MCF 10A (cell line): ENCODE measurements around the gene LMX1B. TPM values are rescaled to one million over a fixed set of nuclear protein-coding genes. Genes with fewer than 3 reads are reported as not detected.
A peak's percentile ranks its signal among the peaks of the same experiment; 100 is the strongest.

Experiments used
- BruUV-seq: library from RNA; stranded (reverse); fragments of 400-500 nt; replicated peaks from 2 replicates; lab custom pipeline; 2021; lab: Mats Ljungman, UMichigan
- CTCF ChIA-PET: fragments of 300-600 bp; sonication (Branson Sonifier 250); formaldehyde crosslinking; extraction: SDS; loops from one replicate; lab custom pipeline; 2021; ENCODE audit warnings: antibody characterized with exemption, inconsistent platforms; lab: Yijun Ruan, JAX
- POLR2A ChIA-PET: fragments of 300-600, 350-650 bp; sonication (Branson Sonifier 250); formaldehyde crosslinking; extraction: SDS; loops from one replicate; lab custom pipeline; 2020; ENCODE audit warnings: antibody characterized with exemption, inconsistent platforms; lab: Yijun Ruan, JAX
- DNase-seq: peaks from one replicate; pipeline ENCODE4 v3.0.0-alpha.2; 2018; ENCODE audit not compliant: unreplicated experiment
- H3K27ac Mint-ChIP-seq: one replicate; pipeline ENCODE4 v1.8.0; 2022; ENCODE audit warnings: mild to moderate bottlenecking, low read depth, mixed read lengths; ENCODE audit not compliant: unreplicated experiment
- H3K27me3 Mint-ChIP-seq: one replicate; pipeline ENCODE4 v1.8.0; 2022; ENCODE audit warnings: mixed read lengths; ENCODE audit not compliant: insufficient read depth, unreplicated experiment
- H3K36me3 Mint-ChIP-seq: one replicate; pipeline ENCODE4 v1.8.0; 2022; ENCODE audit warnings: mild to moderate bottlenecking, moderate library complexity, mixed read lengths; ENCODE audit not compliant: insufficient read depth, unreplicated experiment
- H3K4me1 Mint-ChIP-seq: one replicate; pipeline ENCODE4 v1.8.0; 2022; ENCODE audit warnings: mixed read lengths; ENCODE audit not compliant: insufficient read depth, unreplicated experiment
- H3K4me3 Mint-ChIP-seq: one replicate; pipeline ENCODE4 v1.8.0; 2022; ENCODE audit warnings: mild to moderate bottlenecking, moderate library complexity, mixed read lengths; ENCODE audit not compliant: unreplicated experiment
- H3K9me3 Mint-ChIP-seq: one replicate; pipeline ENCODE4 v1.8.0; 2022; ENCODE audit warnings: mixed read lengths; ENCODE audit not compliant: unreplicated experiment
- intact Hi-C: fragments of 100-400 bp; cut with micrococcal nuclease; formaldehyde crosslinking; loops from 2 replicates; pipeline ENCODE4 v1.14.1; 2022
- total RNA-seq: library from RNA; stranded (reverse); gene quantifications from 2 replicates; pipeline ENCODE4 v1.2.3, GENCODE V29; 2022
- TF ChIP-seq, protein P1 (sequence below): fragments of 200-600 bp; IDR thresholded peaks from one replicate; pipeline ENCODE4 v1.8.0; 2022; ENCODE audit warnings: antibody characterized with exemption, mild to moderate bottlenecking; ENCODE audit not compliant: unreplicated experiment

Gene LMX1B
- total RNA-seq, 1 experiment from 2014 or later, result 3.4 TPM

GRCh38 chr9:126677188-126678084 lies 63.7 kb downstream of the LMX1B start:
- Mint-ChIP-seq H3K27ac (no peak overlapping the region), H3K27me3 (no peaks in the 10 kb centered on the region), H3K36me3 (no peaks in the 10 kb centered on the region), H3K9me3 (no peaks in the 10 kb centered on the region), H3K4me1 (no peaks in the 10 kb centered on the region), H3K4me3 (no peak overlapping the region)
- intact Hi-C loops, result no loop called here
- ChIA-PET POLR2A (no interaction called here), CTCF (interaction anchor here (0.5 to 1.2 kb wide), 8 partner anchors 10 to 177 kb away, joined by 3 to 9 read pairs (median 3); no protein-coding TSS in a partner anchor)
- DNase-seq, result no peak
- BruUV-seq, result no TSS peak
- TF ChIP-seq, protein P1, sequence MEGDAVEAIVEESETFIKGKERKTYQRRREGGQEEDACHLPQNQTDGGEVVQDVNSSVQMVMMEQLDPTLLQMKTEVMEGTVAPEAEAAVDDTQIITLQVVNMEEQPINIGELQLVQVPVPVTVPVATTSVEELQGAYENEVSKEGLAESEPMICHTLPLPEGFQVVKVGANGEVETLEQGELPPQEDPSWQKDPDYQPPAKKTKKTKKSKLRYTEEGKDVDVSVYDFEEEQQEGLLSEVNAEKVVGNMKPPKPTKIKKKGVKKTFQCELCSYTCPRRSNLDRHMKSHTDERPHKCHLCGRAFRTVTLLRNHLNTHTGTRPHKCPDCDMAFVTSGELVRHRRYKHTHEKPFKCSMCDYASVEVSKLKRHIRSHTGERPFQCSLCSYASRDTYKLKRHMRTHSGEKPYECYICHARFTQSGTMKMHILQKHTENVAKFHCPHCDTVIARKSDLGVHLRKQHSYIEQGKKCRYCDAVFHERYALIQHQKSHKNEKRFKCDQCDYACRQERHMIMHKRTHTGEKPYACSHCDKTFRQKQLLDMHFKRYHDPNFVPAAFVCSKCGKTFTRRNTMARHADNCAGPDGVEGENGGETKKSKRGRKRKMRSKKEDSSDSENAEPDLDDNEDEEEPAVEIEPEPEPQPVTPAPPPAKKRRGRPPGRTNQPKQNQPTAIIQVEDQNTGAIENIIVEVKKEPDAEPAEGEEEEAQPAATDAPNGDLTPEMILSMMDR, result no peak

DNA sequence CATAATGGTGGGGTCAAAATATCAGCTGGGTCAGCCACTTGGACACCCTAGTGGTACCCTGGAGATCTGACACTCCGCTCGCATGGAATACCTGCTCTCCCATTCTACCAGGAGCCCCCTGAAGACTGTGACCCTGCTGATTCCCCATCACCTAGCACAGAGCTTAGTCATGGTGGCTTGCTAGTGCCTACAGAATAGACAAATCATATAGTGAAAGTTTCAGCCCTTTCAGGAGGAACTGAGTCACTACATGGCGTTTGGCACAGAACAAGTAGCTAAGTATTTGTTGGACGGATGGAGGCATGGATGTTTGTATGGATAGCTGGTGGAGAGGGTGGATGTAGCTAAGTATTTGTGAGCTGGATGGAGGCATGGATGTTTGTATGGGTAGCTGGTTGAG lies 65.3 kb downstream of the LMX1B start:
- Mint-ChIP-seq H3K27me3 (no peaks in the 10 kb centered on the region), H3K4me3 (no peak overlapping the region), H3K4me1 (no peaks in the 10 kb centered on the region), H3K27ac (no peak overlapping the region), H3K9me3 (no peaks in the 10 kb centered on the region), H3K36me3 (no peaks in the 10 kb centered on the region)
- no TSS peak for BruUV-seq
- ChIA-PET CTCF (interaction anchor here (0.9 to 1.8 kb wide), 3 partner anchors 11 to 23 kb away, joined by 4 to 8 read pairs (median 5); no protein-coding TSS in a partner anchor), POLR2A (interaction anchor here (0.5 to 1.1 kb wide), 2 partner anchors 63 to 107 kb away, joined by 3 read pairs; no protein-coding TSS in a partner anchor)
- no peak for DNase-seq
- intact Hi-C loops, result no loop called here
- TF ChIP-seq, protein P1, result no peak

GRCh38 chr9:126681336-126681735 lies 67.6 kb downstream of the LMX1B start:
- CTCF ChIA-PET, result interaction anchor here (1.2 kb wide), 1 partner anchor 123 kb away, joined by 3 read pairs; no protein-coding TSS in a partner anchor
- H3K27ac Mint-ChIP-seq, result no peak overlapping the region
- BruUV-seq, result no TSS peak
- H3K9me3 Mint-ChIP-seq, result no peaks in the 10 kb centered on the region
- no peaks in the 10 kb centered on the region for H3K4me1 Mint-ChIP-seq
- H3K27me3 Mint-ChIP-seq, result no peaks in the 10 kb centered on the region
- H3K36me3 Mint-ChIP-seq, result no peaks in the 10 kb centered on the region
- POLR2A ChIA-PET, result no interaction called here
- intact Hi-C loops, result no loop called here
- no peak overlapping the region for H3K4me3 Mint-ChIP-seq
- TF ChIP-seq, protein P1, result no peak
- peak; percentile 19 for DNase-seq

DNA sequence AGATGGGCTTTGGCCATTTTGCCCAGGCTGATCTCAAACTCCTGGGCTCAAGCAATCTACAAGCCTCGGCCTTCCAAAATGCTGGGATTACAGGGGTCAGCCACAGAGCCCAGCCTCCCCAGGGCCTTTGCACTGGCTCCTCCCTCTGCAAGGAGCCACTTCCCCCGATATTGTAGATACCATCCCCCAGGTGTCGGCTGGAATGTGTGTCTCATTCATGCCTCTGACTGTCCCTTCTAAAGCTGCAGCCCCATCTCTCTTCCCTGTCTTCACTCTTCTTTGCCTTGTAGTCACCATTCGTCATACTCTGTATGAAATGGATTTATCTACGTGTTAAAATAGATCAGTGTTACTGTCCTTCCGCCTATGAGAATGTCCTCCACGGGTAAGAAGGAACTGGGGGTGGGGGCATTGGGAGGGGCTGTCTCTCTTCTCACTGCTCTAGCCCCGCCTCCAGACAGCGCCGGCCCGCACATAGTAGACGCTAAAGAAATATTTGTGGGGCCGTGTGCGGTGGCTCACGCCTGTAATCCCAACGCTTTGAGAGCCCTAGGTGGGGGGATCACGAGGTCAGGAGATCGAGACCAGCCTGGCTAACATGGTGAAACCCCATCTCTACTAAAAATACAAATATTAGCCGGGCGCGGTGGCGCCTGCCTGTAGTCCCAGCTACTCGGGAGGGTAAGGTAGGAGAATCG lies 68.5 kb downstream of the LMX1B start:
- TF ChIP-seq, protein P1, result no peak
- H3K9me3 Mint-ChIP-seq, result no peaks in the 10 kb centered on the region
- H3K4me1 Mint-ChIP-seq, result no peaks in the 10 kb centered on the region
- H3K36me3 Mint-ChIP-seq, result no peaks in the 10 kb centered on the region
- POLR2A ChIA-PET, result no interaction called here
- CTCF ChIA-PET, result no interaction called here
- H3K27ac Mint-ChIP-seq, result no peak overlapping the region
- no TSS peak for BruUV-seq
- H3K4me3 Mint-ChIP-seq, result no peak overlapping the region
- DNase-seq, result no peak
- intact Hi-C loops, result no loop called here
- H3K27me3 Mint-ChIP-seq, result no peaks in the 10 kb centered on the region
